Measurements from ENCODE around the gene MAFG. TPM values are rescaled to one million over a fixed set of nuclear protein-coding genes. Genes with fewer than 3 reads are reported as not detected.

The MAFG gene
- polyA plus RNA-seq, 1 donor (not counting 4 experiments of a cell fraction or from before 2014, with no cell fraction given) = 8.3 TPM

DNA sequence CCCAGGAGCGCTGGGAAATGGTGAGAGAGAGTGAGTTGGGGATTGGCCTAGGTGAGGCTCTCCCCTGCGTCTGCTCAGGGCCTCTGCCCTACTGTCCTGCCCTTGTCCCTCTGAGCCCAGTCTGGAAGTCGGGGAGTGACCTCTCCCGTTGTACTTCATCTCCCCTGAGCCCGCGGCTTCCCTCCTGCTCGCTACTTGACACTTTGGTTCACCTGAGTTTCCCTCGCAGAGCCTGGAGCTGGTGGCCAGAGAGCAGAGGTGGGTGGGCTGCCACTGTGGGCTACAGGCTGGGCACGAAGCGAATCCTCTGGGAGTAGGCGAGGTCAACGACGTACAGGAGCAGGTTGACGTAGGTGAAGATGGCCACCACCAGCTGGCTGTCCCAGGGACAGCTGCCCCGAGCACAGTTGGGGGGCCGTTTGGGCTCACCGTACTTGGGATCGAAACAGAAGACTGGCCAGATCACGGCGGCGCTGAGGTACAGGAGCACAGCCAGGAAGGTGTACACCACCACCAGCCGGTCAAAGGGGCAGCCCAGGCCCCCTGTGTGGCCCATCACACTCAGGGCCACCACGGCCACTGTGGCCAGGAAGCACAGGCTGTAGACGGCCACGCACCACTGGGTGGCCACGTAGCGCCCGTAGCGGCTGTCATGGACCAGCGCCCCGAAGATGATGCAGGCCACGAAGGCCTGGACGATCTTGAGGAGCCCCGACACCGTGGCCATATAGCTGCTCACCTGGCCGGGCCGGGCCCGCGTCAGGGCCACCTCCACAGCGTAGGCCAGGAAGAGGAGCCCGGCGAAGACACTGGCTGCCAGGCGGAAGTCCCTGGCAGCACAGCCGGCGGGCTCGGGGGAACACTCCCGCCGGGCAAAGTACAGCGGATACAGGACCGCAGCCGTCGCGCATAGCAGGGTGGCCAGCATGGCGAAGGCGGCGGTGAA, 13.3 kb upstream of the MAFG start:
- H2AFZ ChIP-seq (ENCODE audit: control insufficient read depth, low read length) = no peak overlapping the region
- no peak for TF ChIP-seq EZH2 (IDR thresholded peaks at IDR 0.05; ENCODE audit: low read length)
- TF ChIP-seq, protein P1, sequence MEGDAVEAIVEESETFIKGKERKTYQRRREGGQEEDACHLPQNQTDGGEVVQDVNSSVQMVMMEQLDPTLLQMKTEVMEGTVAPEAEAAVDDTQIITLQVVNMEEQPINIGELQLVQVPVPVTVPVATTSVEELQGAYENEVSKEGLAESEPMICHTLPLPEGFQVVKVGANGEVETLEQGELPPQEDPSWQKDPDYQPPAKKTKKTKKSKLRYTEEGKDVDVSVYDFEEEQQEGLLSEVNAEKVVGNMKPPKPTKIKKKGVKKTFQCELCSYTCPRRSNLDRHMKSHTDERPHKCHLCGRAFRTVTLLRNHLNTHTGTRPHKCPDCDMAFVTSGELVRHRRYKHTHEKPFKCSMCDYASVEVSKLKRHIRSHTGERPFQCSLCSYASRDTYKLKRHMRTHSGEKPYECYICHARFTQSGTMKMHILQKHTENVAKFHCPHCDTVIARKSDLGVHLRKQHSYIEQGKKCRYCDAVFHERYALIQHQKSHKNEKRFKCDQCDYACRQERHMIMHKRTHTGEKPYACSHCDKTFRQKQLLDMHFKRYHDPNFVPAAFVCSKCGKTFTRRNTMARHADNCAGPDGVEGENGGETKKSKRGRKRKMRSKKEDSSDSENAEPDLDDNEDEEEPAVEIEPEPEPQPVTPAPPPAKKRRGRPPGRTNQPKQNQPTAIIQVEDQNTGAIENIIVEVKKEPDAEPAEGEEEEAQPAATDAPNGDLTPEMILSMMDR (optimal IDR thresholded peaks at IDR 0.05 in 1 of 3, IDR thresholded peaks at IDR 0.05 in 1 of 3, conservative IDR thresholded peaks at IDR 0.05 in 1 of 3; ENCODE audit: extremely low read depth in 1 of 3, insufficient read depth in 2 of 3, low read length in 3 of 3) = no peak
- DNase-seq (ENCODE audit: low read depth, low spot score) (no peak), FAIRE-seq (no peak)
- no peaks in the 10 kb centered on the region for H3K79me2 ChIP-seq (ENCODE audit: control insufficient read depth, insufficient read depth, low read length)
- no peaks in the 10 kb centered on the region for H3K9me1 ChIP-seq (ENCODE audit: control insufficient read depth, extremely low read depth, insufficient read depth, low read length)
- no peaks in the 10 kb centered on the region for H3K36me3 ChIP-seq (ENCODE audit: control insufficient read depth in 2 of 2, extremely low read depth in 1 of 2, insufficient read depth in 2 of 2, low read length in 2 of 2)
- H3K9me3 ChIP-seq (ENCODE audit: control insufficient read depth, low read depth, low read length) = no peaks in the 10 kb centered on the region
- H3K4me2 ChIP-seq (ENCODE audit: control insufficient read depth, extremely low read depth, insufficient read depth, low read depth, low read length) = no peak overlapping the region
- no peak overlapping the region for H3K9ac ChIP-seq (ENCODE audit: control insufficient read depth, extremely low read depth, insufficient read depth, low read length)
- peaks cover 15% of the 10 kb centered on the region for H3K27me3 ChIP-seq (ENCODE audit: control insufficient read depth, extremely low read depth, insufficient read depth, low read length)
- H4K20me1 ChIP-seq (ENCODE audit: control insufficient read depth, extremely low read depth, insufficient read depth, low read length) = no peaks in the 10 kb centered on the region
- H3K4me3 ChIP-seq (ENCODE audit: control insufficient read depth in 2 of 3, extremely low read depth in 1 of 3, insufficient read depth in 2 of 3, low read depth in 1 of 3, low read length in 3 of 3) = no peak overlapping the region
- no peak overlapping the region for H3K27ac ChIP-seq (ENCODE audit: control insufficient read depth, insufficient read depth, low read length)
- dilution Hi-C loops (cut with MboI; ENCODE audit: extremely low pct_ligation_motif_present, low sequenced_read_pairs) = no loop called here
- H3K4me1 ChIP-seq (ENCODE audit: control insufficient read depth, extremely low read depth, insufficient read depth, low read length) = peaks cover 4% of the 10 kb centered on the region

DNA sequence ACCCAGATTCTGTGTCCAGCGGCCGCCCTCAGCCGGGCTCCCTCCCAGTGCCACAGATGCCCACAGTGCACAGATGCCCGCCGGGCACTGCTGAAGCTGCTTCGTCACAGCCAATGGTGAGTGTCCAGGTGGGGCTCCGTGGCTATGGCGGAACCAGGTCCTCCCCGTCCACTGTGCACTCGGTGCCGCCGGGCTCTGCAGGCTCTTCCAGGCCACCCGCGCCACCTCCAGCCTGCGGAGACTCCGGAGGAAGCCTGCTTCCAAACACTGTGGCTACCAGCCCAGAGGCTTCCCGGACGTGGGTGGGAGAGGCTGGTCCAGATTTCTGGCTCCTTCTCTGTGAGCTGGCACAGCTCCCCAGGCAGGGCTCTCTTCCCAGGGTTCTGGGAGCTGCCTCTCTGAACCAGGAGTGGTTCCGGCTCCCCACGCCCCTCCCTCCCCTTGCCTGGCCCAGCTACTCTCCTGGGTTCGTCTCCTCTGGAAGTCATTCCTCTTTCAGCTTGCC, 12.4 kb upstream of the MAFG start:
- peaks cover 4% of the 10 kb centered on the region for H3K4me1 ChIP-seq (ENCODE audit: control insufficient read depth, extremely low read depth, insufficient read depth, low read length)
- H3K9me1 ChIP-seq (ENCODE audit: control insufficient read depth, extremely low read depth, insufficient read depth, low read length) = no peaks in the 10 kb centered on the region
- no peak for TF ChIP-seq EZH2 (IDR thresholded peaks at IDR 0.05; ENCODE audit: low read length)
- TF ChIP-seq, protein P1 (optimal IDR thresholded peaks at IDR 0.05 in 1 of 3, IDR thresholded peaks at IDR 0.05 in 1 of 3, conservative IDR thresholded peaks at IDR 0.05 in 1 of 3; ENCODE audit: extremely low read depth in 1 of 3, insufficient read depth in 2 of 3, low read length in 3 of 3) = no peak
- no peak overlapping the region for H3K9ac ChIP-seq (ENCODE audit: control insufficient read depth, extremely low read depth, insufficient read depth, low read length)
- no peak for FAIRE-seq
- H3K36me3 ChIP-seq (ENCODE audit: control insufficient read depth in 2 of 2, extremely low read depth in 1 of 2, insufficient read depth in 2 of 2, low read length in 2 of 2) = no peaks in the 10 kb centered on the region
- H3K27ac ChIP-seq (ENCODE audit: control insufficient read depth, insufficient read depth, low read length) = no peak overlapping the region
- dilution Hi-C loops (cut with MboI; ENCODE audit: extremely low pct_ligation_motif_present, low sequenced_read_pairs) = no loop called here
- DNase-seq (ENCODE audit: low read depth, low spot score) = no peak
- no peaks in the 10 kb centered on the region for H4K20me1 ChIP-seq (ENCODE audit: control insufficient read depth, extremely low read depth, insufficient read depth, low read length)
- no peaks in the 10 kb centered on the region for H3K79me2 ChIP-seq (ENCODE audit: control insufficient read depth, insufficient read depth, low read length)
- H3K27me3 ChIP-seq (ENCODE audit: control insufficient read depth, extremely low read depth, insufficient read depth, low read length) = peaks cover 12% of the 10 kb centered on the region
- no peak overlapping the region for H2AFZ ChIP-seq (ENCODE audit: control insufficient read depth, low read length)
- no peaks in the 10 kb centered on the region for H3K9me3 ChIP-seq (ENCODE audit: control insufficient read depth, low read depth, low read length)
- no peak overlapping the region for H3K4me2 ChIP-seq (ENCODE audit: control insufficient read depth, extremely low read depth, insufficient read depth, low read depth, low read length)
- H3K4me3 ChIP-seq (ENCODE audit: control insufficient read depth in 2 of 3, extremely low read depth in 1 of 3, insufficient read depth in 2 of 3, low read depth in 1 of 3, low read length in 3 of 3) = no peak overlapping the region
